HPDE6-E6E7 (cell line): Measurements from ENCODE around the gene DYNLT2.

Experiments
- DNase-seq: peaks from one replicate; pipeline ENCODE4 v3.0.0; 2011; ENCODE audit warnings: missing footprints; ENCODE audit errors: extremely low spot score

DYNLT2 gene

DNA sequence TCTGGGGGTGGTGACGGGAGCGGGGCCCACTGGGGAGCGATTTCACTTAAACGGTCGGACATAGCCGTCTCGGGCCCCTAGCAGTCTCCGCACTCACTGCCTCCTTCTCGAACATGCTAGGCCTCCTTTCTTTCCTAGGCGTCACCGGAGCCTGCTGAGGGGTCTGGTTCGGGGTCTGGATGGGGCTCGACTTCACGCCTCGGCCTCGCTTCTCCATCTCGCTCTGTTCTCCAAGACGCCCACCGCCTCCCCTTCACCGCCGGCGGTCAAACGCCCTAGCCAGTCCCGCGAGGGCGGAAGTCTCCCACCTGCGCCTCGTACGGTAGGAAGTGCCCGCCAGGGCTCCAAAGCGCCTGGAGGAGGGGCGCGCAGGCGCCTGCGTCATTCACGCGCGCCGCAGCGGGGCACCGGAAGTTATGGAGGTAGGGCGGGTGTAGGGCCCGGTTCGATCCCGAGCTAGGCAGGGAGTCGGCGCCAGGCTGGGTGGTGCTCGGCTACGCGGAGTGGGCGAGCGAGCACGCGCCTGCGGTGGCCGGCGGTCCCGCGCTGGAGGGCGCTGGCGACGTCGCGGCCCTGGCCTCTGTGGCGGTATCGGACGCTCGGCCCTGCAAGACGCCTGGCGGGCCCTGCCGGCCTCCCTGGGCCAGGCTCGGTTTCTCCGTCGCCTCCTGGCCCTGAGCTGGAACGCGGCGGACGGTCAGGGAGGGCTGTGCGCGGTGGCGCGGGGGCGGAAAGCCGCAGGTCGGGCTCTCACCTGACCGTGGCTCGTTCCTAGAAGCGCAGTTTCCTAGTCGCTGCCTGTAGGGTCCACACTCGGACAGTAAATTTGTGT is at the start of gene DYNLT2, which contains the start of gene ERMARD:
DYNLT2 (minus strand) TSS at position 331 of the 832 bp plus-strand sequence; CDS start at position 217, 114 bp downstream.
ERMARD (plus strand) TSS at position 381 of the 832 bp plus-strand sequence; CDS start at position 417, 36 bp downstream.
- DNase-seq: peak; percentile 86

DNA sequence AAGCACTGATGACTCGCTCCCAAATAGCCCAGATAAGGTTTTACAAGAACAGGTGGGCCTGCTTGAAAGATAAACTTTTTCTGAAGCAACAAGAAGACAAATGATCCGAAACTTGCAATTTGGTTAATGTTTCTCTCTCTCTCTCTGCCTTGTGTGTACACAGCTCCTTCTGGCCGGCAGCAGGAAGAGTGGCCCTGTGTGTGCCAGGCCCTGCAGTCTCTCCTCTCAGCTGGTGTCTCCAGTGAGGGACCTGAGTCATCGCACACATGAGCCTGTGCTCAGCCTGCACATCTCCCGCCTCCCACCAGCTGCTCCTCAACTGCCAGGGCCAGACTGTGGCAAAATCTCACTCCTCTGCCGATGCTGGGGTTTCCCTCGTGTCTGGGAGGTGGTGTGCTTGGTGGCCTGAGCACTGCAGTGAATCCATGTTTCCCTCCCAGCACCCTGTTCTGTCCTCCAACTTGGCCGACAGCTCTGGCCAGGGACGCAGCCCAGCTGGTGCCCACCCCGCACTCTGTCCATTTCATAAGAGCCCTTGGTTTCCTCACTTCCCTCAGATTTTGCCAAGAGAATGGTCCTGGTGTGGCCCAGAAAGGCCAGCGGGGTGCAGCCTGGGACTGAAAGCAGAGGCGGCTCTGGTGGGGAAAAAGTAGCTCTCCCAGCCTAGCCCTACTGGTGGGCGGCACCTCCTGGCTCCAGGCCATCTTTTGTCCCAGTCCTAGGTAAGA is 49.5 kb upstream of the DYNLT2 start:
- peak; percentile 28 for DNase-seq

GRCh38 chr6:169800116-169800667 is 48.8 kb upstream of the DYNLT2 start:
- no peak for DNase-seq

DNA sequence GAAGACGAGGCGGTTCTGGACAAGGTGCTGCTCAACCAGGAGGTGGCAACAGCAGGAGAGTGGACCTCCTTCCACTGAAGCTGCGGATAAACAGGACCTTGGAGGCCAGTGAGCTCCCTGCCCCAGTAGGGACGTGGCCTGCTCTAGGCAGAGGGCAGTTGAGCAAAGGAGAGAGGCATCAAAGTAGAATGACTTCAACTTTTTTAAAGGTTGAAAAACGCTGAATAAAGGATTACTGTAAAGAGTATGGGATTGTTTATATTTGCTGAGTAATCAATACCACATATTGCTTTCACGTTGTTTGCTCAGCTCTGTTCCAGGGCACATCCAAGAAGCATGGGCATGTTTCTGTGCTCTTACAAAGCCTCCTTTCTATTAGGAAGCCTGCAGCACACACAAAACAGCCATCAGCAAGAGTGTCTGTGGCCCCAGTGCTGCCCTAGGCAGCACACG is 48.1 kb upstream of the DYNLT2 start:
- DNase-seq: no peak

- DNase-seq: no peak
Observed at GRCh38 chr6:169798764-169799473, 47.5 kb upstream of the DYNLT2 start.

GRCh38 chr6:169795196-169795595 is 43.8 kb upstream of the DYNLT2 start:
- no peak for DNase-seq

DNA sequence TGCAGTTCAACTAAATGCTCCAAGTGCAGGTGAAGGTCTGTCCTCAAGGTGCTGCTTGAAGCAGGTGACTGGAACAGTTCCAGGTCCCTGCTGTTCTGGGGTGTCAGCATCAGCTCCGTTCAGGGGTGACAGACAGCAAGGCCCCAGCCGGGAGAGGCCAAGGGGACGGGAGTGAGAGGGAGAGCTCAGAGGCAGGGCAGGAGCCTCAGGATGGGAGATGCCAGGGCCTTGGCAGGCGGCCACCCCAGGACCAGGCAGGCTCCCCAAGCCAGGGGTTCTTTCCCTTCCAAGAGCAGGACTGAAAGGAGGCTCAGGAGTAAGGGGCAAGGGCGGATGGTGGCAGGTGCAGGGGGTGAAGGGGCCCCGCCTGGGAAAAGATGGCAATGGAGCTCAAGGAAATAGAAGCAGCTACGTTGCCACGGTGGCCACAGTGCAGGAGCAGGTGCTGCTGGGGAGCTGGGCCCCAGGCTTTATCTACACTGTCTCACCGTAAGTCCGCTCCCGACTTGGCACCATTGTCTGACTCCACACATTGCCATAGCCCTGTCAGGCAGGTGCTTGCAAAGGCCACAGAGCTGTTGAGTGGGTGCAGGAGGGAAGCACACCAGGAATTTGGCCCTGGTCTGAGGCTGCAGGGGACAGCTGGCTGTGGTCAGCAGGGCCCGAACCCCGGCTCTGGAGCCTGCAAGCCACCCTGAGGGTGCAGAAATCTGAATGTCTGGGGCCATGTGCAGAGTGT is 43.1 kb upstream of the DYNLT2 start:
- DNase-seq: no peak

- DNase-seq: no peak
Observed at GRCh38 chr6:169793408-169793807, 42.0 kb upstream of the DYNLT2 start.

DNA sequence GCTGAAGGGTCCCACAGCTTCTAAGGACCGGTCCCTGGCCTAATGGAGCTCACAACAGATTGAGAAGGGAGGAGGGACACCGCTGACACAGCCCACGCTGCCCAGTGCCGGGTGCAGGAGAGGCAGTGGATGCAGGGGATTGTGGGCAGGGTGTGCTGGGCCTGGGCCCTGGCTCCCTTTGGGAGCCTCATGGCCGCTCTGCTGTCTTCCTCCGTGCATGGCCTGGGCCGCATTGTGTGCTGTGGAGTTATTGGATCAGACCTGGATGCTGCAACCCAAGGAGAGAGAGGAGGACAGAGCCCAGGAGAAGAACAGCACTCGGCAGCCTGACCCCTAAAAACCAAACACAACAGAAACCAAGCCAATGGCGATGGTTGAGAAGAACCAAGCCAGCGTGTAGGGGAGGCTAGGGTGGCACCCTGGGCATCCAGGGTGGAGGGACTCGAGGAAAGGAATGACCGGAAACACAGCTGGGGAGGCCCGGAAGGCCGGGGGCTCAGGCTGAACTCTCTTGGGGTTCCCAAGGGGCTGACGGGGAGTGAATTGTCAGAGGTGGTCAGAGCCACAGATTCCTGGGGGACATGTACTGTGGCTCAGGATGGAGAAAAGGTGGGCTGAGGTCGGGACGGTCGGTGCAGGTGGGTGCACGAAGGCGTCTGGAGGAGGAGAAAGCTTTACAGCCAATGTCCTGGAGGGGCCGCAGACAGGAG is 41.1 kb upstream of the DYNLT2 start:
- no peak for DNase-seq

DNA sequence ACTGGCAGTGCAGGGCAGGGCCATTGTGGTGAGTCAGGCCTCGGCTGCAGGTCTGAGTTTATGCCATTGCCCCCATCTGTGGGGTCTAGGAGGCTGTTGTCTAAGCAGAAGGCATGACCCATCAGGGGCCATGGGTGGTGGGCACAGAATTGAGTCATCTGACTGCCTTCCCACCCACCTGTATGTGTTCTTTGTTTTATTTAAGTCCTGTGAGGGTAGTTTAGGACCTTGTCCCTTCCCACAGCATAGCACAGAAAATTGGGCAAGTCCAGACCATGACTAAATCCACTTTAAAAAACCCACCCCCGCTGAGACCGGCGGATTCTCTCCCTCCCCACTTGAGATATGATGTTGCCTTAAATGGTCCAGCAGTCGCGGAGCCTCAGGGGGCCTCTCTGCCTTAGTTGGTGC is 40.4 kb upstream of the DYNLT2 start:
- DNase-seq: no peak

GRCh38 chr6:169789944-169790927 is 38.9 kb upstream of the DYNLT2 start:
- DNase-seq: peak; percentile 90

- no peak for DNase-seq
Observed at GRCh38 chr6:169789146-169789943, 38.0 kb upstream of the DYNLT2 start.

- DNase-seq: no peak
Observed at GRCh38 chr6:169788809-169789145, 37.4 kb upstream of the DYNLT2 start.

- DNase-seq: no peak
Observed at GRCh38 chr6:169787797-169788196, 36.4 kb upstream of the DYNLT2 start.

- no peak for DNase-seq
Observed at GRCh38 chr6:169786349-169786748, 35.0 kb upstream of the DYNLT2 start.

DNA sequence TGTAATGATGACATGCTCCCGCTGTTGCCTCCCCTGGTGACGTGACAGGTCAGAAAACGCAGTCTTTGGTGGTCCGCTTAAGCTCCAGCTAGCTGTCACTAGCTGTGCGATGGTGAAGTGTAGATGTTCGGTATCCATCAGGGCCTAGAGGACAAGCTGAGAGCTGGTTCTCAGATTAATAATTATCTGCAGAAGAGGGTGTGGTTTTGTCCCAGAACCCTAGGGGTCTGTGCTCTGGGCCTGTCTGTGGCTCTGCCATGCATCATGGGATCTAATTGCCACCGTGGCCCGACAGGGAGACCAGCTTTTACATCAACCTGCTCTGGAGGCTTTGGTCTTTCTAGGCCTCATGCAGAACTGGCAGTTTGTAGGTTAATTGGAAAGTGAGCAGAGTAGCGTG is 34.2 kb upstream of the DYNLT2 start:
- no peak for DNase-seq

GRCh38 chr6:169784821-169785340 is 33.5 kb upstream of the DYNLT2 start:
- no peak for DNase-seq
